ENCODE data around the gene SELENOM.

The SELENOM gene

DNA sequence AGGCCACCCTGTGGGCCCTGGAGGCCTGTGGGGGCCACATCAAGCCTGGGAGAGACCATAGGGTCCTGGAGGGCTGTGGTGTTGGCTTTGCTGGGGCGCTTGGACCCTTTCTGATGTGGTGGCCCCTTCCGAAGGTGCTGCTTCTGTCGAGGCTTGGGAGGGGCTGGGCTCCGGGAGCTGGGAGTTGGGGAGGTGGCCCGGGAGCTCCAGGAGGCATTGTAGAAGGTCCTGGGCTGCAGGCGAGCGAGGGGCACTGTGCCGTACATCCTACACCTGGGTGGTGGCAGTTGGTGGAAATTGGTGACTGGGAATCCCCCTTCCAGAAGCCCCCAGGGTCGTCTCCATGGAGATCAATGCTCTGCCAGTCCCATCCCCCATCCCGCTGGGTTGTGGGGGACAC lies 30.4 kb upstream of the SELENOM start:
- Histone ChIP-seq H3K4me2 (ENCODE audit: low read length) (no peak overlapping the region), H3K27ac (ENCODE audit: low read depth, low read length) (no peak overlapping the region), H3K27me3 (ENCODE audit: control insufficient read depth, low read length) (no peaks in the 10 kb centered on the region), H4K20me1 (ENCODE audit: control insufficient read depth, insufficient read depth, low read depth, low read length) (no peaks in the 10 kb centered on the region), H3F3A (ENCODE audit: control insufficient read depth, insufficient read depth) (no peaks in the 10 kb centered on the region), H3K4me1 (ENCODE audit: control insufficient read depth, low read length) (no peaks in the 10 kb centered on the region), H3K36me3 (ENCODE audit: control insufficient read depth, low read length) (no peaks in the 10 kb centered on the region), H3K79me2 (ENCODE audit: control insufficient read depth, low read length) (no peaks in the 10 kb centered on the region), H3K4me3 (ENCODE audit: low read length) (no peak overlapping the region), H3K9me3 (ENCODE audit: control insufficient read depth, insufficient read depth, low read length) (no peaks in the 10 kb centered on the region), H3K9me2 (replicated peaks; ENCODE audit: control insufficient read depth, low read length) (no peaks in the 10 kb centered on the region)
- TF ChIP-seq EZH2phosphoT487 (IDR thresholded peaks at IDR 0.05; ENCODE audit: borderline replicate concordance, low read length) = no peak
- TF ChIP-seq CTCF (IDR thresholded peaks at IDR 0.05; ENCODE audit: low read depth, low read length, poor library complexity, severe bottlenecking) = no peak

DNA sequence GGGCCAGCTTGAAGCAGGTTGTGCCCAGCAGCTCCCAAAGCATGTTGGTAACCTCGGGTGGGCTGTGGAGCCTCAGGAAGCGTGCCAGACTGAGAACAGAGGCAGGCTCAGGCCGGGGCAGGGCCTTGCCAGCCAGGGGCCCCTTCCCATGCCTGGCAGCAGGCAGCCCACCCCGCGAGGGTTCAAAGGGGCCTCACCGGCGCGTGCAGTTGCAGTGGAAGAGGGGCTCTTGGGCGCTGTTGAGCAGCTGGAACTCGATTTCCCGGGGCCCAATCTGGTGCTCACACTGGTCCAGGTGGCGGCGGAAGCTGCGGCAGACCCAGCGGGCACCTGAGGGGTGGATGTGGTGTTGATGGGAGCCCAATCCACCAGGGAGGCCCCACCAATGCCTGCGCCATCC lies 29.3 kb upstream of the SELENOM start:
- TF ChIP-seq CTCF (IDR thresholded peaks at IDR 0.05; ENCODE audit: low read depth, low read length, poor library complexity, severe bottlenecking) (no peak), EZH2phosphoT487 (IDR thresholded peaks at IDR 0.05; ENCODE audit: borderline replicate concordance, low read length) (no peak)
- Histone ChIP-seq H4K20me1 (ENCODE audit: control insufficient read depth, insufficient read depth, low read depth, low read length) (no peaks in the 10 kb centered on the region), H3K79me2 (ENCODE audit: control insufficient read depth, low read length) (no peaks in the 10 kb centered on the region), H3F3A (ENCODE audit: control insufficient read depth, insufficient read depth) (no peaks in the 10 kb centered on the region), H3K36me3 (ENCODE audit: control insufficient read depth, low read length) (no peaks in the 10 kb centered on the region), H3K4me3 (ENCODE audit: low read length) (no peak overlapping the region), H3K27me3 (ENCODE audit: control insufficient read depth, low read length) (no peaks in the 10 kb centered on the region), H3K4me1 (ENCODE audit: control insufficient read depth, low read length) (no peaks in the 10 kb centered on the region), H3K9me2 (replicated peaks; ENCODE audit: control insufficient read depth, low read length) (no peaks in the 10 kb centered on the region), H3K9me3 (ENCODE audit: control insufficient read depth, insufficient read depth, low read length) (no peaks in the 10 kb centered on the region), H3K27ac (ENCODE audit: low read depth, low read length) (no peak overlapping the region), H3K4me2 (ENCODE audit: low read length) (no peak overlapping the region)

- TF ChIP-seq CTCF (IDR thresholded peaks at IDR 0.05; ENCODE audit: low read depth, low read length, poor library complexity, severe bottlenecking) = no peak
- TF ChIP-seq EZH2phosphoT487 (IDR thresholded peaks at IDR 0.05; ENCODE audit: borderline replicate concordance, low read length) = no peak
- no peaks in the 10 kb centered on the region for H3K79me2 ChIP-seq (ENCODE audit: control insufficient read depth, low read length)
- H4K20me1 ChIP-seq (ENCODE audit: control insufficient read depth, insufficient read depth, low read depth, low read length) = no peaks in the 10 kb centered on the region
- H3F3A ChIP-seq (ENCODE audit: control insufficient read depth, insufficient read depth) = no peaks in the 10 kb centered on the region
- no peaks in the 10 kb centered on the region for H3K9me2 ChIP-seq (replicated peaks; ENCODE audit: control insufficient read depth, low read length)
- H3K36me3 ChIP-seq (ENCODE audit: control insufficient read depth, low read length) = no peaks in the 10 kb centered on the region
- no peaks in the 10 kb centered on the region for H3K9me3 ChIP-seq (ENCODE audit: control insufficient read depth, insufficient read depth, low read length)
- no peak overlapping the region for H3K27ac ChIP-seq (ENCODE audit: low read depth, low read length)
- H3K4me1 ChIP-seq (ENCODE audit: control insufficient read depth, low read length) = no peaks in the 10 kb centered on the region
- no peak overlapping the region for H3K4me2 ChIP-seq (ENCODE audit: low read length)
- H3K4me3 ChIP-seq (ENCODE audit: low read length) = no peak overlapping the region
- H3K27me3 ChIP-seq (ENCODE audit: control insufficient read depth, low read length) = no peaks in the 10 kb centered on the region
Observed at GRCh38 chr22:31136155-31136554, 28.8 kb upstream of the SELENOM start.

- no peaks in the 10 kb centered on the region for H3K27me3 ChIP-seq (ENCODE audit: control insufficient read depth, low read length)
- no peak overlapping the region for H3K27ac ChIP-seq (ENCODE audit: low read depth, low read length)
- no peaks in the 10 kb centered on the region for H4K20me1 ChIP-seq (ENCODE audit: control insufficient read depth, insufficient read depth, low read depth, low read length)
- no peak overlapping the region for H3K4me2 ChIP-seq (ENCODE audit: low read length)
- no peaks in the 10 kb centered on the region for H3F3A ChIP-seq (ENCODE audit: control insufficient read depth, insufficient read depth)
- no peaks in the 10 kb centered on the region for H3K36me3 ChIP-seq (ENCODE audit: control insufficient read depth, low read length)
- H3K4me1 ChIP-seq (ENCODE audit: control insufficient read depth, low read length) = no peaks in the 10 kb centered on the region
- H3K9me2 ChIP-seq (replicated peaks; ENCODE audit: control insufficient read depth, low read length) = no peaks in the 10 kb centered on the region
- no peaks in the 10 kb centered on the region for H3K9me3 ChIP-seq (ENCODE audit: control insufficient read depth, insufficient read depth, low read length)
- H3K79me2 ChIP-seq (ENCODE audit: control insufficient read depth, low read length) = no peaks in the 10 kb centered on the region
- H3K4me3 ChIP-seq (ENCODE audit: low read length) = no peak overlapping the region
- TF ChIP-seq EZH2phosphoT487 (IDR thresholded peaks at IDR 0.05; ENCODE audit: borderline replicate concordance, low read length) (no peak), CTCF (IDR thresholded peaks at IDR 0.05; ENCODE audit: low read depth, low read length, poor library complexity, severe bottlenecking) (no peak)
Observed at GRCh38 chr22:31135706-31136105, 28.3 kb upstream of the SELENOM start.

All from DOHH2 (cell line).